Endothelial cell of coronary artery (primary cell): Measurements from ENCODE around the gene CD68. TPM values are rescaled to one million over a fixed set of nuclear protein-coding genes. Genes with fewer than 3 reads are reported as not detected.

ENCODE experiments used
- total RNA-seq: library from RNA; depleted of rRNA; stranded (reverse); fragments of >200 nt; gene quantifications from 2 replicates; pipeline ENCODE4 v1.2.3, GENCODE V29; 2014

The CD68 gene, protein sequence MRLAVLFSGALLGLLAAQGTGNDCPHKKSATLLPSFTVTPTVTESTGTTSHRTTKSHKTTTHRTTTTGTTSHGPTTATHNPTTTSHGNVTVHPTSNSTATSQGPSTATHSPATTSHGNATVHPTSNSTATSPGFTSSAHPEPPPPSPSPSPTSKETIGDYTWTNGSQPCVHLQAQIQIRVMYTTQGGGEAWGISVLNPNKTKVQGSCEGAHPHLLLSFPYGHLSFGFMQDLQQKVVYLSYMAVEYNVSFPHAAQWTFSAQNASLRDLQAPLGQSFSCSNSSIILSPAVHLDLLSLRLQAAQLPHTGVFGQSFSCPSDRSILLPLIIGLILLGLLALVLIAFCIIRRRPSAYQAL
- total RNA-seq = 1.6 and 2.8 TPM in 2 replicates

DNA sequence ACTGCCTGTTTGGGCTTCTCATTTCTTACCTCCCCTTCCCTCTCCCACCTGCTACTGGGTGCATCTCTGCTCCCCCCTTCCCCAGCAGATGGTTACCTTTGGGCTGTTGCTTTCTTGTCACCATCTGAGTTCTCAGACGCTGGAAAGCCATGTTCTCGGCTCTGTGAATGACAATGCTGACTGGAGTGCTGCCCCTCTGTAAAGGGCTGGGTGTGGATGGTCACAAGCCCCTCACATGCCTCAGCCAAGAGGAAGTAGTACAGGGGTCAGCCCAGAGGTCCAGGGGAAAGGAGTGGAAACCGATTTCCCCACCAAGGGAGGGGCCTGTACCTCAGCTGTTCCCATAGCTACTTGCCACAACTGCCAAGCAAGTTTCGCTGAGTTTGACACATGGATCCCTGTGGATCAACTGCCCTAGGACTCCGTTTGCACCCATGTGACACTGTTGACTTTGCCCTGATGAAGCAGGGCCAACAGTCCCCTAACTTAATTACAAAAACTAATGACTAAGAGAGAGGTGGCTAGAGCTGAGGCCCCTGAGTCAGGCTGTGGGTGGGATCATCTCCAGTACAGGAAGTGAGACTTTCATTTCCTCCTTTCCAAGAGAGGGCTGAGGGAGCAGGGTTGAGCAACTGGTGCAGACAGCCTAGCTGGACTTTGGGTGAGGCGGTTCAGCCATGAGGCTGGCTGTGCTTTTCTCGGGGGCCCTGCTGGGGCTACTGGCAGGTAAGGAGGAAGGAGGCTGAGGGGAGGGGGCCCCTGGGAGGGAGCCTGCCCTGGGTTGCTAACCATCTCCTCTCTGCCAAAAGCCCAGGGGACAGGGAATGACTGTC is at the start of gene CD68:
Gene CD68, plus strand, starts transcription at position 638 of the 833 bp plus-strand sequence. Its CDS starts 40 bp downstream, at position 678.

GRCh38 chr17:7548585-7549400 is 30.6 kb upstream of the CD68 start, which contains the start of gene TNFSF12:
Gene TNFSF12 (plus strand): TSS chr17:7549058. CDS start chr17:7549154, 96 bp downstream.

GRCh38 chr17:7558544-7559319 is 20.7 kb upstream of the CD68 start, which contains the start of gene TNFSF13:
Gene TNFSF13 (plus strand): TSS chr17:7558750. CDS start chr17:7559040, 290 bp downstream.

GRCh38 chr17:7561589-7562207 is 17.7 kb upstream of the CD68 start, which contains the start of gene SENP3:
Gene SENP3 (plus strand): TSS chr17:7561919. CDS start chr17:7563077, 1,158 bp downstream.

DNA sequence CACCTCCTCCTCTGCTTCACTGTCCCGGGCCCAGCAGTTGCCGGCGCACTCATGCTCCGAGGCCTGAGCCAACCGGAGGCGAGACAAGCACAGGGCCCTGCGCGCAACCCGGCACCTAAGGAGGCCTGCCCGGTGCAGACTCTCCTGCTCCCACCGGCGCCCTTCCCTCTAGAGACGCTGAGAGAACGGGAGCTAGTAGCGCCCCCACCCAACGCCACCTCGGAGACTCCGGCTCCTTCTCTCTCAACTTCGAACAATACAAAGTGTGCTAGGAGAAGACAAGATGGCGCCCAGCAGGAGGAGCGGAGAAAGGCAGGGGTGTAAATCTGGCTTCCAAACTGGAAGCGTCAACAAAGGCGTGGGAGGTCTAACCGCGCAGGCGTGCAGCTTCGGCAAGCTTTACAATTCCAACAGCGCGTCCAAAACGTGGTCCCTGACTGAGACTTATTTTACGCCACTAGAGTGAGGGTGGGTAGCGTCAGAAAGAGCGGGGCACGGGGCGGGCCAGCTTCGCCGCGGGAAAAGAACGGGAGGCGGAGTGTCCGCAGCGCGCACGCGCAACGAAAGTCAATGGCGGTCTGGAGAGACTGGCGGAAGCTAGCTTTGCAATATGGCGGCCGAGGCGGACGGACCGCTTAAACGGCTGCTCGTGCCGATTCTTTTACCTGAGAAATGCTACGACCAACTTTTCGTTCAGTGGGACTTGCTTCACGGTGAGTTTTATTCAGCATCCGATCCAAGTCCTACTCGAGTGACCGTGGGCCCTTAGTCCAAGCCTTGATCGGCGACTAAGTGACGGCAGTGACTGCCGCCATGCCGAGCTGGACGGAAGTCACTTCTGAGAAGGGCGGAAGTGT is 4.0 kb downstream of the CD68 start, which contains the start of gene MPDU1:
Gene MPDU1, plus strand, starts transcription at position 600 of the 857 bp plus-strand sequence. Its CDS starts 11 bp downstream, at position 611.

DNA sequence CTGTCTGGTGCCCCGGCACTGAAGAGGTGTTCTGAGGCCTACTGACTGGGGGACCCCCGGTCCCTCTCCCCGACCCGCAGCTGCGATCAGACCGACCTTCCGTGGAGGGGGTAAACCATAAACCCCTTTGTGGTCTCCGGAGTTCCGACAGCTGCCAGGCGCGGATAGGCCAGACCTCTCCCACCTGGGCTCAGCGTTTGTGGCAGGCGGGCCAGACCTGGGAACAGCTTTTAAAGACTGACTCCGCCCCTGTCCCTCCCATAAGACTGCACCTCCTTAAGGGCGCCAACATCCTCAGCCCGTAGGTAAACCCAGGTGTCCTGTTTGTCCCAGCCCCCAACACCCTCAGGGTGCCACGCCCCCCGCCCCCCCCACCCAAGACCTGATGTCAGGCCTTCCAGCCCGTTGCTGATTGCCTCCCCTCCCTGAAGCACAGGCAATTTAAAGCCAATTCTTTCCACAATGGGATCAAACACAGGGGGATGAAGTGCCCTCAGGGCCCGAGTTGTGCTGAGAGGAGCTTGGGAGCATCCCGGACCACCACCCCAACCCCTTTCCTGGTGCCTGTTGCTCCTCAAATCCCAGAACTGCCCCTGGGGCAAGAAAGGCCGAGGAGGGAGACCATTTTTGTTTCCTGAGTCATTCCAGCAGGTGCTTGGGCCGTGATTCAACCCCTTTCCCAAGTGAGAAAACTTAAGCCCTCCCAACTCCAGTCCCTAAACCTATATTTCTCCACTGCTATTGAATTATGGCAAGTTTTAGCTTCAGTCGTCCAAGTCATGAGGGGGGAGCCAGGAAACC is 10.7 kb downstream of the CD68 start, which contains the start of gene SOX15:
Gene SOX15, minus strand, starts transcription at position 204 of the 801 bp plus-strand sequence. CDS start 418 bp downstream, outside the sequence.

DNA sequence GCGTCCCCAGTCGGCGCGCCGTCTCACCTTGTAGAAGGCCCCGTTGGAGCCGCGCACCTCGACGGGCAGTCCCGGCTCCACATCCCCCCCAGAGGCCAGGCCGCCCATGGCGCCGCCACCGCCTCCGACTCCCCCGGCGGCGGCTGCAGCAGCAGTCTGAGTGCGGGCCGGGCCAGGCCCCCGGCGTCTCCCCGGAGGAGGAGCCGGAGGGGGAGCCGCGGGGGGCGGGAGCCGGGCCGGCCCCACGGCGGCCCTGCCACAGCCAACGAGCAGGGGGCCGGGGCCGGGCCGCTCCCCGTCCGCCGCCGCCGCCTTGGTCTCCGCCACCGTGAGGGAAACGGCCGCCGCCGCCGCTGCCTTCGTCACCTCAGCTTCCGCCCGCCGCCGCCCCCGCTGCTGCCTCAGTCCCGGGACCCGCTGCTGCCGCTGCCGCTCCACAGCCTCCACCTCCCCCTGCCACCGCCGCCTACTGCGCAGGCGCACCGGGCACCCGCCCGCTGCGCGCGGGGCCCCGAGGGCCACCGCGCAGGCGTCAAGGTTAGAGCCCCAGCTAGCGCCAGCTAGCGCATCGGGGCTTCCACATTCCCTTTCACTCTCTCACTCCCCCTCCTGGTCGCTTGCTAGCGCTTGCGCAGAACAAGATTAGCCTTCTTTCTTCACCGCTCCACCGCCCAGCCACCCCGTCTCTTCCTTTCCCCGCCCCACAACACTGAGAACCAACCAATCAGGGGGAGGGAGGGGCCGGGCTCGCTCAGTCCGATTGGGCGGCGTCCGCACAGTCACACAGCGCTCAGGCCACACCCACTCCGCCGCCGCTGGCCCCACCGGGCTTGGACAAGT is 35.2 kb downstream of the CD68 start, which contains the start of gene FXR2:
Gene FXR2, minus strand, starts transcription at position 473 of the 840 bp plus-strand sequence. Its CDS starts 365 bp downstream, at position 108.

GRCh38 chr17:7627250-7628121 is 48.0 kb downstream of the CD68 start, which contains the start of gene SAT2:
Gene SAT2 (minus strand): TSS chr17:7627821. CDS start chr17:7627635, 186 bp downstream.

GRCh38 chr17:7629939-7630571 is 50.6 kb downstream of the CD68 start, which contains the start of gene SHBG:
Gene SHBG (plus strand): TSS chr17:7630135. CDS start chr17:7630173, 38 bp downstream.

Other genes starting within 250 kb of the CD68 start
- gene ACAP1, start 243.1 kb upstream of the CD68 start, total RNA-seq = 0.45 and 0.66 TPM in 2 replicates
- gene KCTD11, start 227.5 kb upstream of the CD68 start, total RNA-seq = 2.2 and 3.6 TPM in 2 replicates
- not detected in 2 replicates for gene TMEM95, start 224.5 kb upstream of the CD68 start, total RNA-seq
- gene TNK1, start 198.5 kb upstream of the CD68 start, total RNA-seq = under 0.01 and 0.28 TPM in 2 replicates
- gene PLSCR3, start 185.1 kb upstream of the CD68 start, total RNA-seq = 16.8 and 23.6 TPM in 2 replicates
- 86.7 and 102 TPM in 2 replicates for gene TMEM256, start 175.5 kb upstream of the CD68 start, total RNA-seq
- gene NLGN2, start 171.8 kb upstream of the CD68 start, total RNA-seq = 2.9 and 5.1 TPM in 2 replicates
- gene SPEM1, start 159.3 kb upstream of the CD68 start, total RNA-seq = not detected in 2 replicates
- gene SPEM2, start 154.0 kb upstream of the CD68 start, total RNA-seq = not detected in 2 replicates
- not detected in 2 replicates for gene SPEM3, start 150.8 kb upstream of the CD68 start, total RNA-seq
- gene TMEM102, start 144.2 kb upstream of the CD68 start, total RNA-seq = 5.2 and 6.0 TPM in 2 replicates
- 0.09 and 0.94 TPM in 2 replicates for gene FGF11, start 140.1 kb upstream of the CD68 start, total RNA-seq
- gene CHRNB1, start 134.6 kb upstream of the CD68 start, total RNA-seq = 4.4 and 6.6 TPM in 2 replicates
- 8.2 and 13.7 TPM in 2 replicates for gene ZBTB4, start 100.0 kb upstream of the CD68 start, total RNA-seq
- not detected in 2 replicates for gene SLC35G6, start 98.2 kb upstream of the CD68 start, total RNA-seq
- gene POLR2A, start 95.3 kb upstream of the CD68 start, total RNA-seq = 79.3 and 81.6 TPM in 2 replicates
- gene TNFSF12, start 30.6 kb upstream of the CD68 start, total RNA-seq = 6.1 and 10.5 TPM in 2 replicates
- gene TNFSF13, start 20.9 kb upstream of the CD68 start, total RNA-seq = 0.66 and 0.90 TPM in 2 replicates
- gene SENP3, start 17.7 kb upstream of the CD68 start, total RNA-seq = 86.7 and 95.7 TPM in 2 replicates
- gene MPDU1, start 4.2 kb downstream of the CD68 start, total RNA-seq = 56.6 and 73.6 TPM in 2 replicates
- 0.09 and 0.28 TPM in 2 replicates for gene SOX15, start 10.5 kb downstream of the CD68 start, total RNA-seq
- gene FXR2, start 35.3 kb downstream of the CD68 start, total RNA-seq = 33.2 and 38.3 TPM in 2 replicates
- 18.9 and 24.0 TPM in 2 replicates for gene SAT2, start 48.2 kb downstream of the CD68 start, total RNA-seq
- 0.18 and 0.19 TPM in 2 replicates for gene SHBG, start 50.5 kb downstream of the CD68 start, total RNA-seq
- gene ATP1B2, start 71.3 kb downstream of the CD68 start, total RNA-seq = not detected in 2 replicates
- 38.8 and 50.1 TPM in 2 replicates for gene TP53, start 107.9 kb downstream of the CD68 start, total RNA-seq
- 8.9 and 14.6 TPM in 2 replicates for gene WRAP53, start 108.8 kb downstream of the CD68 start, total RNA-seq
- 0.38 and 0.81 TPM in 2 replicates for gene EFNB3, start 125.6 kb downstream of the CD68 start, total RNA-seq
- 0.36 TPM in 1 of 2 replicates, not detected in the other for gene DNAH2, start 138.1 kb downstream of the CD68 start, total RNA-seq